A673 (cell line): Measurements from ENCODE around the gene C9orf85.

Source experiments
- EZH2 ChIP-seq: fragments of 200-600 bp; sonication (generic); IDR thresholded peaks from 2 replicates; pipeline ENCODE4 v1.6.1; 2017; ENCODE audit warnings: borderline replicate concordance, low read depth, mild to moderate bottlenecking, mixed read lengths, antibody characterized with exemption, low read length; ENCODE audit not compliant: poor library complexity, severe bottlenecking
- TF ChIP-seq, protein P1 (sequence below): fragments of 300-800, 200-600 bp; sonication (generic); conservative IDR thresholded peaks from 2 replicates; pipeline ENCODE4 v1.5.1; 2017; ENCODE audit warnings: low read depth, mild to moderate bottlenecking, antibody characterized with exemption, low read length, moderate library complexity, mixed read lengths

GRCh38 chr9:71910650-71911060, 784 bp upstream of the C9orf85 start:
- TF ChIP-seq EZH2, result no peak
- TF ChIP-seq, protein P1, sequence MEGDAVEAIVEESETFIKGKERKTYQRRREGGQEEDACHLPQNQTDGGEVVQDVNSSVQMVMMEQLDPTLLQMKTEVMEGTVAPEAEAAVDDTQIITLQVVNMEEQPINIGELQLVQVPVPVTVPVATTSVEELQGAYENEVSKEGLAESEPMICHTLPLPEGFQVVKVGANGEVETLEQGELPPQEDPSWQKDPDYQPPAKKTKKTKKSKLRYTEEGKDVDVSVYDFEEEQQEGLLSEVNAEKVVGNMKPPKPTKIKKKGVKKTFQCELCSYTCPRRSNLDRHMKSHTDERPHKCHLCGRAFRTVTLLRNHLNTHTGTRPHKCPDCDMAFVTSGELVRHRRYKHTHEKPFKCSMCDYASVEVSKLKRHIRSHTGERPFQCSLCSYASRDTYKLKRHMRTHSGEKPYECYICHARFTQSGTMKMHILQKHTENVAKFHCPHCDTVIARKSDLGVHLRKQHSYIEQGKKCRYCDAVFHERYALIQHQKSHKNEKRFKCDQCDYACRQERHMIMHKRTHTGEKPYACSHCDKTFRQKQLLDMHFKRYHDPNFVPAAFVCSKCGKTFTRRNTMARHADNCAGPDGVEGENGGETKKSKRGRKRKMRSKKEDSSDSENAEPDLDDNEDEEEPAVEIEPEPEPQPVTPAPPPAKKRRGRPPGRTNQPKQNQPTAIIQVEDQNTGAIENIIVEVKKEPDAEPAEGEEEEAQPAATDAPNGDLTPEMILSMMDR, result no peak
